Panc1 (cell line): ENCODE data around the gene PGLYRP2. TPM values are rescaled to one million over a fixed set of nuclear protein-coding genes. Genes with fewer than 3 reads are reported as not detected.

Experiments
- ATAC-seq: fragments of 200-7000 bp; cut with Tn5 transposase; 2 replicates; pipeline ENCODE4 v1.9.1; 2020; ENCODE audit warnings: mild to moderate bottlenecking, moderate library complexity
- BruUV-seq: library from RNA; stranded (reverse); fragments of 400-500 nt; replicated peaks from 2 replicates; lab custom pipeline; 2021; lab: Mats Ljungman, UMichigan
- CTCF ChIA-PET: fragments of 300-600 bp; sonication (Branson Sonifier 250); formaldehyde crosslinking; loops from one replicate; lab custom pipeline; 2022; ENCODE audit warnings: antibody characterized with exemption; lab: Charles Lee
- POLR2A ChIA-PET: fragments of 300-600 bp; sonication (Branson Sonifier 250); formaldehyde crosslinking; loops from one replicate; lab custom pipeline; 2022; ENCODE audit warnings: antibody characterized with exemption; lab: Charles Lee
- DNase-seq: peaks from one replicate; pipeline ENCODE4 v3.0.0-alpha.2; 2010; ENCODE audit warnings: low read depth, low spot score
- H3K27ac ChIP-seq: 2 replicates; pipeline ENCODE4 v1.5.1; 2011; ENCODE audit warnings: mild to moderate bottlenecking, low read length, inconsistent platforms
- H3K27me3 ChIP-seq: fragments of 200-500 bp; sonication (Bioruptor generic); 2 replicates; pipeline ENCODE4 v1.6.0; 2014; ENCODE audit warnings: low read length, inconsistent platforms; ENCODE audit not compliant: control insufficient read depth, insufficient read depth
- H3K36me3 ChIP-seq: fragments of 200-500 bp; sonication (Bioruptor generic); 2 replicates; pipeline ENCODE4 v1.5.1; 2014; ENCODE audit warnings: inconsistent platforms, mild to moderate bottlenecking, low read length, moderate library complexity; ENCODE audit not compliant: control insufficient read depth, insufficient read depth
- H3K4me1 ChIP-seq: 2 replicates; pipeline ENCODE4 v1.5.1; 2011; ENCODE audit warnings: inconsistent platforms, mild to moderate bottlenecking, low read length, moderate library complexity; ENCODE audit not compliant: control insufficient read depth, insufficient read depth
- H3K4me3 ChIP-seq, 2 experiments: 2 replicates each; pipeline ENCODE4 v1.5.1; 2011 to 2012; ENCODE audit warnings: low read depth in 2 of 2, low read length in 2 of 2, mild to moderate bottlenecking in 2 of 2, inconsistent platforms in 1 of 2, moderate library complexity in 1 of 2
- H3K9me3 ChIP-seq: fragments of 200-500 bp; sonication (Bioruptor generic); 2 replicates; pipeline ENCODE4 v1.5.1; 2014; ENCODE audit warnings: low read depth, mild to moderate bottlenecking, inconsistent platforms, low read length, moderate library complexity; ENCODE audit not compliant: control insufficient read depth, insufficient read depth
- POLR2AphosphoS5 ChIP-seq: IDR thresholded peaks from 2 replicates; pipeline ENCODE4 v1.6.1; 2012; ENCODE audit warnings: mild to moderate bottlenecking, low read depth, low read length, moderate library complexity
- REST ChIP-seq, 2 experiments: IDR thresholded peaks; 2 replicates each; pipeline ENCODE4 v1.6.1; 2011 to 2012; ENCODE audit warnings: low read depth in 2 of 2, control low read depth in 1 of 2, low read length in 1 of 2, mild to moderate bottlenecking in 1 of 2, moderate library complexity in 1 of 2; ENCODE audit not compliant: insufficient read depth in 1 of 2
- SIN3A ChIP-seq: IDR thresholded peaks from 2 replicates; pipeline ENCODE4 v1.6.1; 2012; ENCODE audit warnings: low read depth, mild to moderate bottlenecking, low read length, moderate library complexity, borderline replicate concordance; ENCODE audit not compliant: insufficient read depth
- TCF7L2 ChIP-seq: IDR thresholded peaks from 2 replicates; pipeline ENCODE4 v1.6.1; 2011; ENCODE audit warnings: mild to moderate bottlenecking, low read depth, low read length, inconsistent platforms
- in situ Hi-C: cut with HindIII; loops from 2 replicates; pipeline ENCODE4 v1.10.0; 2016; ENCODE audit warnings: low sequenced_read_pairs, low pct_unique_long_range_greater_than_20kb
- intact Hi-C: fragments of 100-400 bp; cut with micrococcal nuclease; formaldehyde crosslinking; loops from one replicate; pipeline ENCODE4 v1.10.0; 2022; ENCODE audit not compliant: unreplicated experiment
- total RNA-seq: library from RNA; stranded (reverse); gene quantifications from one replicate; pipeline ENCODE4 v1.2.1, GENCODE V29; 2021; ENCODE audit not compliant: unreplicated experiment
- TF ChIP-seq, protein P1 (sequence below): fragments of 450-650 bp; IDR thresholded peaks from 2 replicates; pipeline ENCODE4 v1.5.1; 2017; ENCODE audit warnings: mild to moderate bottlenecking

Gene PGLYRP2
- total RNA-seq, 1 experiment from 2014 or later: not detected

GRCh38 chr19:15469513-15470297 is 9.6 kb downstream of the PGLYRP2 start:
- ChIA-PET POLR2A (no interaction called here), CTCF (no interaction called here)
- no peaks in the 10 kb centered on the region for H3K9me3 ChIP-seq
- TF ChIP-seq, protein P1, sequence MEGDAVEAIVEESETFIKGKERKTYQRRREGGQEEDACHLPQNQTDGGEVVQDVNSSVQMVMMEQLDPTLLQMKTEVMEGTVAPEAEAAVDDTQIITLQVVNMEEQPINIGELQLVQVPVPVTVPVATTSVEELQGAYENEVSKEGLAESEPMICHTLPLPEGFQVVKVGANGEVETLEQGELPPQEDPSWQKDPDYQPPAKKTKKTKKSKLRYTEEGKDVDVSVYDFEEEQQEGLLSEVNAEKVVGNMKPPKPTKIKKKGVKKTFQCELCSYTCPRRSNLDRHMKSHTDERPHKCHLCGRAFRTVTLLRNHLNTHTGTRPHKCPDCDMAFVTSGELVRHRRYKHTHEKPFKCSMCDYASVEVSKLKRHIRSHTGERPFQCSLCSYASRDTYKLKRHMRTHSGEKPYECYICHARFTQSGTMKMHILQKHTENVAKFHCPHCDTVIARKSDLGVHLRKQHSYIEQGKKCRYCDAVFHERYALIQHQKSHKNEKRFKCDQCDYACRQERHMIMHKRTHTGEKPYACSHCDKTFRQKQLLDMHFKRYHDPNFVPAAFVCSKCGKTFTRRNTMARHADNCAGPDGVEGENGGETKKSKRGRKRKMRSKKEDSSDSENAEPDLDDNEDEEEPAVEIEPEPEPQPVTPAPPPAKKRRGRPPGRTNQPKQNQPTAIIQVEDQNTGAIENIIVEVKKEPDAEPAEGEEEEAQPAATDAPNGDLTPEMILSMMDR: no peak
- TF ChIP-seq REST (IDR thresholded peaks at IDR 0.05; ENCODE audit: insufficient read depth in 1 of 2, low read depth in 2 of 2, low read length in 1 of 2): no peak
- intact Hi-C loops: loop anchor here (10.0 kb wide), 1 partner anchor 85 kb away; no protein-coding TSS in a partner anchor
- H3K36me3 ChIP-seq: no peaks in the 10 kb centered on the region
- DNase-seq (no peak), ATAC-seq (no peak)
- no peak overlapping the region for H3K27ac ChIP-seq
- BruUV-seq: no TSS peak
- H3K4me1 ChIP-seq: no peaks in the 10 kb centered on the region
- H3K27me3 ChIP-seq: no peaks in the 10 kb centered on the region
- no peak overlapping the region for H3K4me3 ChIP-seq
- in situ Hi-C loops: no loop called here

DNA sequence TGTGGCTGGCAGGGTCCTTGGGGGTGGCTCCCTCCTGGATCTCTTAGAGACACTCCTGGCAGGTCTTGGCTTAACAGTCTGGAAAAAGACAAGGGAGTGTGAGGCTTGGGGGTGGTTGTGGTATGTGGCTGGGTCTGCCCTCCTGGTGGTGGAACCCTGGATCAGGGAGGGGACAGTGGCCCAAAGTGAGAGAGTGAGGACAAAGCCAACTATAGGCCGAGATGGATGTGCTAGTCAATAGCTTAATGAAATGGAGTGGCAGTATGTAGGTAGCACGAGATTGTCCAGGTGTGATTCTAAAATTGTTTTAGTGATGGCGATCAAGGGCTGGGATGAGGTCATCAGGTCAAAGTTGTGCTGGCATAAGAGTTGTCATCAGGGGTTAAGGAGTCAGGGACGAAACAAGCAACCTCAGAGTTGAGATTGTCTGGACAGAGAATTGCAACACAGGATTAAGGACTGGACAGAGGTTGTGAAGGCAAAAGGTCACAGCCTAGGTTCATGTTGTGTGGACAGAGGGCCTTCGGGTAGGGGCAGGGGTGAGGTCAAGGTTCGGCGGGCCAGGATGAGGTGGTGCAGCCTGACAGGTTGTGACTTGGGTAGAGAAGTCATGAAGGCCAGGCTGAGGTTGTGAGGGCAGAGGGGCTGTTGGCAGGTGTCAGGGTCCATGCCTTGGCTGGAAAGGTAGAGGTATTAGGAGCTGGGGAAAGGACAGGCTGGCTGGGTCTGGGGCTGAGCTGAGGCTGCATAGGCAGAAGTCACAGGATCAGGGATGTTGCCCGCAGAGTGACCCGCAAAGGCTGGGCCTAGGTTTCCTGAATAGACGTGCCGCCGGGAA is 10.4 kb downstream of the PGLYRP2 start:
- intact Hi-C loops: no loop called here
- TF ChIP-seq TCF7L2: no peak
- TF ChIP-seq SIN3A: no peak
- TF ChIP-seq, protein P1: no peak
- no peak for TF ChIP-seq REST (IDR thresholded peaks at IDR 0.05; ENCODE audit: insufficient read depth in 1 of 2, low read depth in 2 of 2, low read length in 1 of 2)
- TF ChIP-seq POLR2AphosphoS5: no peak
- no peaks in the 10 kb centered on the region for H3K9me3 ChIP-seq
- H3K27ac ChIP-seq: no peak overlapping the region
- H3K4me1 ChIP-seq: no peaks in the 10 kb centered on the region
- no peaks in the 10 kb centered on the region for H3K27me3 ChIP-seq
- POLR2A ChIA-PET: no interaction called here
- no peak for DNase-seq
- ATAC-seq: no peak
- in situ Hi-C loops: no loop called here
- H3K4me3 ChIP-seq: no peak overlapping the region
- no peaks in the 10 kb centered on the region for H3K36me3 ChIP-seq
- CTCF ChIA-PET: no interaction called here
- no TSS peak for BruUV-seq
